ENCODE results near the gene SHF.

Gene SHF

DNA sequence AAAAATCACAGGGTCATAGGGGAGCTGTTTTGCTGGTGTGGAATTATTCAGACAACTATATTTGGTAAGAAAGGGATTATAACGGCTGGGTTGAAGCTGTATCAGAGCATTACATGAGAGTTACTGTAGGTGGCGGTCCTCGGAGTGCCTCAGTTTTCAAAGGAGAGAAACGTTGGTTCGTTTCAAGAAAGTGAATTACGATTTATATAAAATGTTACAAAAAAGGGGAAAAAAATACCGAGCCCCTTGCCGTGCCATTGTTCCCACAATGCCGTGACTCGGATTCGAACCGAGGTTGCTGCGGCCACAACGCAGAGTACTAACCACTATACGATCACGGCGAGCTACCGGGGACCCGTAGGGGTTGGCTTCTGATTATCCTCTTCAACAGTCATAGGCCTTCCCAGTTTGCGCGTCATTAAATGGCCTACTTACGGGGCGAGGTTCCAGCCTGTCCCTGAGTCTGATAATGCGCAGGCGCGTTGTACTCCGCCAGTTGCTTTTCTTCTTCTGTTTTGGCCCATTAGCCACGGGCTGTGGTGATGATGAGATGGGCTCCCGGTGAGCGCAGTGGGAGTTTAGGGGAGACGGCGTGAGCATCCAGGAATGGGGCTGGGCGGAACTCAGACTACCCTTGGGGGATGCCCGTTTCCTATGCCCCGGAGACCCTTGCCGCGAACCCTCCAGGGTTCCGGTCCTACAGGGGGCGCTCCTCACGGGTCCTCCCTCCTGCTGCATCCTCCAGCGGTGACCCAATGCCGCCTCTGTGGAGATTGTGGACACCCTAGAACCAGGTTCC lies 10.8 kb upstream of the SHF start:
- peak; percentile 98 for DNase-seq

DNA sequence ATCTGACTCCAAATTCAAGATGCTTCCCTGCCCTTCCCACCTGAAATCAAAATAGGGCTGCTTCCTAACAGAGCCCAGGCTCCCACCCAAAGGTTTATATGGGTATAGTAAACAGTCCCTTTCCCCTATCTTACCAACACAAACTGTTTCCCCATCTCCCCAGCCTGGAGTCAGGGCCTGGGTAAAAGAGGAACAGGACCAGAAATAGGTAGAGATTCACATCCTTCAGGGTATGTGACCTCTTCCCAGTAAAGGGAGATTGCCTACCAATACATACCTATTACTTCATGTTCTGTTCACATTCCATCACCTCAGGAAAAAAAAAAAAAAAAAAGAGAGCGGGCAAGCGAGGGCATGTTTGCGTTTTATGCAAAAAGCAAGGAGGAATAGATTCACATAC lies 9.7 kb upstream of the SHF start:
- no peak for DNase-seq

DNA sequence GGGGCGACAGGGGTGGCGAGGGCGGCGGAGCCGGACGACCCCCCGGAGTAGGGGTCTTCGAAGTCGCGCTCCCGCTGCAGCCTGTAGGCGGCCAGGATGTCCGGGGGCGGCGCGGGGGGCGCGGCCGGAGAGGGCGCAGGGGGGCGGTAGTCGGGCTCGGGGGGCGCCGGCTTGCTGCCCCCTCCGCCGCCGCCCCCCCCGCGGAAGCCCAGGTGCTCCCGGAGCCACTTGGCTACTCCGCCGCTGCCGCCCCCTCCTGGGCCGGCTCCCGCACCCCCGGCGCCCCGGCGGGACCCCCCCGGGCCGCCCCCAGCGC lies 230 bp downstream of the SHF start:
- DNase-seq, result no peak

DNA sequence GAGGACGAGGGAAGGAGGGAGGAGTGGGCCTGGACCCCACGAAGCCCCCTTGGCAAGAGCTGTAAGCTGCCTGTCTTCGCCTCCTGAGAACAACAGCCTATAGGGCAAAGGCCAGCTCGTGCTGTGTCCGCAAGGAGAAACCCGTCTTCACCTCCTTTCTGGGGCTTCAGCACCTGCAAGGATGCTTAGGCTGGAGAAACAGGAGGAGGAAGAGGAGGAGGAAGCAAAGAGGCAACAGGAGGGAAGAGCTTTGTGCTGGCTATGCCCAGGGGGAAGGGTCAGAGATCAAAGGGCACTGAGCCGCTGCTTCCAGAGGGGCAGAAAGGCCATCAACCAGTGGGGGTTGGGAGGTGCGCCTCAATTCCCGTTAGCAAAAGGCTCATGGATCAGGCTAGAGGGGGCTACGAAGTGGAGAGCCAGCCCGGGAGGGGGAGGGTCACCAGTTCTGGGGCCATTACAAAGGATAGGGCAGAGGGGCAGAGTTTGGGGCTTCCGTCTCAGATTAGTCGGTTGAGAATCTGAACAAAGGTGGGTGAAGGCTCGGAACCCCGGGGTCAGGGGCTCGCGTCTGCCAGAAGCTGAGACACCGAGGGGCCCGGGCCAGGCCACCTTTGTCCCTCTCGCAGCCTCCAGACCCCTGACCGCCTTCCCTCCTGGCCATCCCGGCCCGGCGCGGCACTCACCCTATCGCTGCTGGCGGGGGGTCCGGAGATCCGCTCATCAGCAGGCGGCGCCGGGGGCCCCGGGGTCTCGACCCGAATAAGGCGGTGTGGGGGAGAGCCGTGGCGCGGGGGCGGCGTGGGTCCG lies 792 bp downstream of the SHF start:
- no peak for DNase-seq

DNA sequence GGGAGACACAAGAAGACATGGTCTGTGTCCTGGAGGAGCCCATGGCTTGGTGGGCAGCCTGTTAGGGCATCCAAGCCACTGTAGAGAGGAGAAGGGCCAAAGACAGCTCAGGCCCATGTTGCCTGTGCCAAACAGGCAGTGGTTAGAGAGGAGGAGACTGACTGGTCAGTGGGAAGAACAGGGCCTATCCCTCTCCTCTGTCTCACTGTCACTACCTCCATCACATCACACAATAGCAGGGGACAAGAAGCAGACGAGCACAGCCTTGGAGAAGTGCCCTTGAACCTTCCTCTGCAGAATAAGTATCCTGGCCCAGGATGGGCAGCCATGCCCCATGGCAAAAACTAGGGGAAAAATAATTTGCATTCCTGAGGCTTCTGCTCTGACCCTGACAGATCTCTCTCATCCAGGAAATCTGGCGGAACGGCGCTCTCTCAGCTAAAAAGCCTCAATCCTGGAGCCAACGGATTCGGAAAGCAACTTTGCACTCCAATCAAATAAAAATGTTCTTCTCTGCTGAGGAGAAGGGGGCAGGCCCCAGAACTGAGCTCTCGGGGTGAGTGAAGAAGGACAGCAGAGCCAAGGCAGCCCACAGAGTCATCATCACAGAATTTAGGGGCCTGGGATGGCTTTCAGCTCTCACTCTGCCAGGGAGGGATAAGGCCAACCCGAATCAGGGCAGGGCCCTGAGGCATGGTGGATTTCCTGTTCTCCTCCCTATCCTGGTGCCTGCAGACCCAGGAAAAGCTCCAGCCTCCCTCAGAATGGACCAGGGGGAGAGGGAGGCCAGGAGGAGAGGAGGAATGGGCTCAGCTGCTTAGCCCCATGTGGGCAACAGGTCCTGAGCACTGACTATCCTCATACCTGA lies 1.6 kb downstream of the SHF start:
- DNase-seq, result no peak

DNA sequence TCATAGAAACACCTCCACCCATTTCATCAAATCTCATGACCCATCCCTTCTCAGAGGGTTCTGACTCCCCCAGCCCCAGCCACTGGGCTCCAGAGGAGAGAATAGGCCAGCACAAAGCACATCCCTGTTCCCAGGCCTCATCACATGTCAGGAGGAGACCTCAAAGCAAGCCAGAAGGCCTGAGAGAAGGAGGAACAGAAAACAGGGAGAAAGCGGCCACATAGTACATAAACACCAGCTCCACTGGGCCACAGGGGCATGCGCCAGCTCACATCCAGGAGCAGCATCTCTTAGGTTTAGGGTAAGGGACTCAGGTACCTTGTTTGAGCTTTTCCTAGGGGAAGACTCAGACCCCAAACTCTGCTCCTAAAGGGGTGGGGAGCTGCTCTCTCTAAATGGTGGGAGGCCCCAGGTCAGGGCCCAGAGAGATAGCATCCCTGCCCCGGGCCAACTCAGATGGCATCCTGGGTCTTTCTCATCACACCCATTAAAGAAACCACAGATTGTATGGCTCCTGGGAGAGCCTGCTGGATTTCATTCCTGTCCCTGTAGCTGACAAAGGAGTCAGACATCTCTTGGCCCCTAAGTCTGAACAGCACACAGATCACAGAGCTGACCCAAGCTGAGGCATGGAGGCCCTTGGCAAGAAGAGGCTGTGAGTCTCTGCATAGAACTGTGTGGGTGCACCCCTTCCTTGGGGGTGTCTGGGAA lies 2.5 kb downstream of the SHF start:
- no peak for DNase-seq

DNA sequence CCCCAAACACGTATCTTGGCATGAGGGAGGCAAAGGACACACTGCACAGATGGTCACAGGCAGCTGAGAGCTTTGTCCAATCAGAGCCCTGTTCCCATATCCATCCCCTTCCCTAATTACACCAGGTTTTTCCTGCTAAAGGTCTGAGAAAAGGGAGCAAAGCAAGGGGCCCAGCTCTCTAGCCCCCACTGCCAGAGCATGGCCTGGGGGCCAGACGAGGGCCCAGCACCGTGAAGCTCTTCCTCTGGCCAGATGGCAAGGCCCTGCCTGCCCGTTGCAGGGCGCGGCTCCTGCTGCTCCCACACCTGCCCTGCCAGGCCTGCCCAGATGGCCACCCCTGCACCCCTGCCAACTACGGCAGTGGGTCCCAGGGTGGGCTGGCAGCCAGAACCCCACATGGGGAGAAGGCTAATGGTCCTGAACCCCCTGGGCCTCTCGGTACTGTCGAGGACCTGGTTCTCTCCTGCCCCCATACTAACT lies 3.2 kb downstream of the SHF start:
- no peak for DNase-seq

DNA sequence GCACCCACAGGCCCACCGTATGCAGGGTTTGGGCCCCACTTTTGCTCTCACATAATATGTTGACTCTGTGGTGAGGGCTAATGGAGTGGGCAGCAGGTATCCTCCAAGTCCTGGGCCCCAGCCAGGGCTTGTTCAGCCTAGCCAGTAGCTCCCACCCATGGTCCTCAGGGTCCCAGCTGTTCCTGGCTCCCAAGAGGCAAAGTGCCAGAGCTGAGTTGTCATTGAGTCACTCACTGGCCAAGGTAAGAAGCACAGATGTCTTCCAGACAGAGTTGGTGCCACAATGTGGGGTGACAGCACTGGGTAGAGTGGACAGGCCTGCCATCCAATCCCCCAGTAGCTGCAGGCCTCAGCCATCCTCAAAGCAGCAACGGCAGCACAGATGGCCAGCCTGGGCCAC lies 4.3 kb downstream of the SHF start:
- DNase-seq, result no peak

DNA sequence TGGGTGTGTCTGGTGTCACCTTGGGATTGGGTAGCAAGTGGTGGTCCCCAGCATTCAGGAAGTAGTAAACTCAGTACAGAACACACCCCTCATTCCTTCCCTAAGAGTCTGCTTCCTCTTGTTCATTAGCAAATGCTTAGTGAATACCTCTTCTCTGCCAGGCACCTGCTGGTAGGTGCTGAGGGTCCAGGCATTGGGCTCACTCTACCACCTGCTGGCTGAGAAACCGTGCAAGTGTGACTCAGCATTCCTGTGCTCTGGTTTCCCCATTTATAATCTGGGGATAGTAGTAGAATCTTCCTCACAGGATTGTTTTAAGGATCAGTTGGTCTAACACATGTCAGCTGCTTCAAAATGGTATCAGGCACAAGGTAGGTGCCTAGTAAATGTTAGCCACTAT lies 4.8 kb downstream of the SHF start:
- DNase-seq, result no peak

DNA sequence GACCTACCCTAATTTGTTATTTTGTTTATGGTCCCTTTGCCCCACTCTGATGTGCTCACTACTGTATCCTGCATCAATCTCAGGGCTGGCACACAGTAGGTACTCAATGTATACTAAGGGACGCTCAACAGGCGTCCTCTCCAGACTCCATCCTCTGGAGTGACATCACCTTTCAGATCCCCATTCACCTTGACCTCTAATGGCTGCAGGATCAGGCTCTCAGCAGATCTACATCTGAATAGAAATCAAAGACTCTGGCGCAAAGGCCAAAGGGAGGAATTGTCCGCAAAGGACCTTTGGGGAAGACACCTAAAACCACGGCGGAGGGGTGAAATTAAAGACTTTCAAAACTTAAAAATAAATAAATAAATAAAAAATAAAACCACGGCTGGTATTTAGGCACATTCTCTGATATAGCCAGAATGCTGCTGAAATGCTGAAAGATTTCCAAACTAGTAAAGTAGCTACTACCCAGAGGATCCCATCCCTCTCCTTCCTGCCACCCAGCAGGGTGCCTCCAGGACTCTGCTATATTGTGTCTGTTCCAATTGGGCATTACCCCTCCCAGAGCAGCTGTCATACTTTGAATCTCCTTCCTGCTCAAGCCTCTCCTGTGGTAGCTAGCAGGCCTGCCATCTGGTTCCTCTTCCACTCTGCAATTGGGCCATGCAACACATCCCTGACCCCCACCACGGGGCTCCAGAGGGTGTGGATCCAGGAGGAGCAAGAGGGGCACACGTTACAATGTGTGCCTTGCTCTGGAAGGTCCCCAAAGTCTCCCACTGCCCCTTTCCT lies 6.1 kb downstream of the SHF start:
- no peak for DNase-seq

DNA sequence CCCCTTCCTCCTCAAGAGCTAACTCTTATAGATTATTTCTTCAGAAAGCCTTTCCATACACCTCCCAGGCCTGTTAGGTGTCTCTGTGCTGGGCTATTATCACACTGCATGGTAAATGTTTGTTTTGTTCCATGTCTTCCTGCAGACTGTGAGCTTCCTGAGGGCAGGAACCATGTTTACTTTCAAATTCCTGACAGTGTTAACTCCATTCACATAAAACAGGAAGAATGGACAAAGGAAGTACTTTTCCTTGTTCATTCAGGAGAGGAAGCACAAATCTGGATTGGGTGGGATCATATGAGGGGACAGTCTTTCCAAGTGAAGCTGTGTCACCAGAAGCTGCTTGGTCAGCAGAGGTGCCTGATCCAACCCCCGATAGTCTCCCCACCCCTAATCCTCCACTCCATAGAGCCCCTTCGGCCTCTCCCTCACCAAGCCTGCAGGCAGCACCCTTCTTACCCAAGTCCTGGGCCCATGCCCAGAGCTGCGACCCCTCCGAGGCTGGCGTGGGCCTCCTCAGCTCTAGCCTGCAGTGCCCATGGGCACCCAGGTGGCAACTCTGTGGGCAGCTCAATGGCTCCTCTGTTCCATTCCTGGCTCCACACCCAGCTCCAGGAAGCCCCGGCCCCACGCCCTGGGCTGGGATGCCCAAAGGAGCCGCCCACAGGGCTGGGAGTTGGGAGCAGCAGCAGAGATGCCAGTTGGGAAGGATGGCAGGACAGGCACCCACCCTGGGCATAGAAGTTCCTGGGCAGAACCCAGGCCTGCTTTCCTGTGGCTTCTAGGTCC lies 6.9 kb downstream of the SHF start:
- no peak for DNase-seq

DNA sequence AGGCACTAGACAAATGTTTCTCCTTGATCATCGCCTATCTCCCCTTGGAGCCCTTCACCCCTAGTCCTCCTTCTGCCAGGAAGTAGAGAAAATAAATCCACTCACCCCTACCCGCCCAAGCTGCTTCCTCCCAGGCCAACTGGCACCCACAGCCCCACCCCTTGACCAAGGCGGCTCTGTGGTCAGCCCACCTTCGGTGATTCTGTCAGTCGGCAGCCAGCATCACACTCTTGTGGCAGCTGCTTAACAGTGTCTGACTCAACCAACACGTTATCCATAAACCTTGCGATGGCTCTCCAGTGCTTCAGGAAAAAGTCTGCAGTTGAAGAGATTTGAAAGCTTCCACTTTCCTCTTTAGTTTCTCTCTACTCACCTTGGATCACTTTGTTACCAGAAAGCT lies 7.6 kb downstream of the SHF start:
- DNase-seq, result peak; percentile 23

DNA sequence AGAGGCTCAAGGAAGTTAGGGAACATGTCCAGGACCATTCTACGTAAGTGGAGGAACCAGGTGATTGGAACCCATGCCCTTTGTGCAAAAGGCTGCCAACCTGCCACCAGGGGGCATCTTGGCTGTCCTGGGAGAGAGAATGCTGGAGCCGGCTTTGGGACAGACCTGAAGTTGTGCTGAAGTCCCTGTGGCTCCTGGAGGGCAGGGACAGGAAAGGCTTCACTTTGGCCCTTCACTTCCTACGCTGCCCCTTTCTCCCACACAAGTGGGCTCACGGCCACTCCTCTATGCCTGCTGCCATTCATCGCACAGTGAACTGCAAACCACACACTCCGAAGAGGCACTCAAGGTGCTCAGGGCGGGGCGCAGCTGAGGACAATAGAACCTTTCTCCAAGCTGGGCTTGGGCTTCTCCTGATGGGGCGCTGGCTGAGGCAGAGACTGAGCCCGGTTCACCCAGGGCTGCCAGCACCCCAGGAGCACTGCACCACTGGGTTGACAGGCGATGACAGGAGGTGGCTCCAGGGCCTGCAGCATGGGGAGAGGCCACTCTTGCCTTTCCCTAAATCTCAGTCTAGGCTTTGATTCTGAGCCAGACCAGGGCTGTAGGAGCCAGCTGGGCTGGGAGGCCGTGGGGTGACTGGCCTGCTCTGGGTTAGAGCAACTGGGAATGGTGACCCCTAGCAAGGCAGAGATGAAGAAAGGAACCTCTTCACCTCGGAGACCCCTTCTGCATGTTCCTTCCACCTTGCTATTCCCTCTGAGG lies 8.4 kb downstream of the SHF start:
- peak; percentile 62 for DNase-seq

DNA sequence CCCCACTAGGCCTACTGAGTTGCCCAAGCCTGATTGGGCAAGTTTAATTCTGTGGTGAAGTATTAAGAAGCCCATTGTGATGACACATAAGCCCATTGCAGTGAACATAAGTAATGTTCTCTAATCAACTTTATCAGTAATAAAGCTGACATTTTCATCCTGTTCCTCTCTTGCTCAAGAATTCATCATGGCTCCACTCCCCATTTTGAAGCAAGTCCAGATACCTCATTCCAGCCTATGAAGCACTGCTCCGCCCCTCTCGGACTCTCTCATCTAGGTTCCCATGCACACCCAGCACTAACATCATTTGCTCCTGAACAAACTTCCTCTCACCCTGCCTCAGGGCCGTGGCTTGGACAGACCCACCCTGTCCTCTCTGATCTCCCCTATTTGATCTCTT lies 10.5 kb downstream of the SHF start:
- no peak for DNase-seq

DNA sequence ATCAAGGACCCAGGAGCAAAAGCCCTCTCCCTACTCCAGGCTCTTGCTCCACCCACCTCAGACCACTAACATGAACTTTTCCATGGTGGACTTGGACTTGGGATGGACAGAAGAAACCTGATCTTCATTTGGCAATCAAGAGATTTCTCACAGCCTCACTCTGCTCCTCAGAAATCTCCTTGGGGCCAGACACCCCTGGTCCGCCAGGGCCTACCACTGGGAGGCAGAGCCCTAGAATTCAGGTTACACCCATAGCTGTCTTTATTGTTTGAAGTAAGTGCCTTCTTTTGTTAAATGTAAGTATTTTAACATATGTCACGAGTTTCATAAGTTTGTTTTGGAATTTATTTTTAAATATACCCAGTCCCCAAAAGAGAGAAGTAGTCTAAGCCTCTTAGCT lies 13.2 kb downstream of the SHF start:
- DNase-seq, result no peak

DNA sequence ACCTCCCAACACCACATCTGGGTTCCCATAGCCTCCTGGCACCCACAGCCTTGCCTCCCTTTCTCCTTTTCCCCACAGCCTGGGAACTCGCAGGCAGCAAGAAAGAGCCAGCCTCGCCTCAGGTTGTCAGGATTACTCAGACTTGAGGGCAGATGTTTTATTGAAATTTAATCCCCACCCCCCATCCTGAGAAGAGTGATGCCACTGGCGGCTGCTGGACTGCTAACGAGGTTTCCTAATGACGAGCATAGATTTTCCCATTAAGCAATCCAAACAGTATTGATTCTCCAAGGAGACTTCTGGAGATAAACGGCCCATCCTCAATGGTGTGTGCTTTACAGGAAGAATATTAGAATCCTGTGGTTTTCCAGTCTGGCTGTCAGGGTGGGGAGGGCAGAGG lies 13.7 kb downstream of the SHF start:
- DNase-seq, result no peak

DNA sequence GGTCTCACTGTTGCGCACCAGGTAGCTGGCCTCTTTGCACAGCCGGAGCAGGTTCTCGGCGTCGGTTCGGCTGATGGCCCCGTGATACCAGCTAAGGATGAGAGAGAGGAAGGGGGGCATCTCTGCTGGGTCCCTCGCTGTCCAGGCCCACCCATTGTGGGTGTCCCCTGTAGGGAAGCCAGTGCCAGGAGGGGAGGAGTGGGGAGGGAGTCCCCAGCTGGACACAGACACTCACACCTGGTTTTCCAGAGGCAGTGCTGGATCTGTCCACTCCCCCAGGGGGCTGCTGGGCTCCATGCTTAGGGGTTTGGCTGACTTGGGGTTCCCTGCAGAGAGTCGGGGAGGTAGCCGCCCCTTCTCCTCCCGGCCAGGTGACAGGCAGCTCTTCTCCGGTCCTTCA lies 15.9 kb downstream of the SHF start:
- no peak for DNase-seq

DNA sequence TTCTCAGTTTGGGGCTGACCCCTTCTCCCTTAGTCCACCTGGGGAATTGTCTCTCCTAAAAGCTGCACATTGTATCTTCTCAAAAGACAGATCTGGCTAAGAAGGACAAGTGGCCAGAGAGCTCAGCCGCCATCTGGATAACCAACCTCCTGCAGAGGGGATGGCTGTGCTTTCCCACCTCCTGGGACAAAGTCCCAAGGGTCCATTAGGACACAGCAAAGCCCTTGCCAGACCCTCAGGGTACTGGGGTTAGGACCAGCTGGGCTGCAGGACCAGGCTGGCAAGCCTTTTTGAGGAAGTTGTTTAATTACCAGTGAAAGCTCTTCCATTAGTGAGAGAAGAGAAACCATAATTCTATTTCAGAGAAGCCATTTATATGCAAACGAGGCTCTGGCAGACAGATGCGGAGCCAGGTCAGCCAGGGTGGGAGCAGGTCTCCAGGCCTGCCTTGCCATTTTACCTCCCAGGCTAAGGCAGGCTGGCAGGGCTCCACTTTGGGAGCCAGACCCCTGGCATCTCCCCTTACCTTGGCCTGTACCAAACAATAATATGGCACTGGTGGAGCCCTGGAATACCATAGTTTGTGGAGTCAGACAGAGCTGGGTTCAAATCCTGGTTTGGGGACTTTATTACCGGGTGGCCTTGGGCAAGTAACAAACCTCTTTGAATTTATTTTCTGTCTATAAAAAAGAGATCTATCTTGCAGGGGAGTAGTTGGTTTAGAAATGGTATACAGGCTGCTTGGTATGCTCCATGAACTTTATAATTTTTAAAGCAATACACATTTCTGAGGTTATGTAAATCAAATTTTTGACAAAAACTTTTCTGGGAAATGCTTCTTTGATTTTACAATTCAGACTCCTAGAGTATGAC lies 17.9 kb downstream of the SHF start:
- DNase-seq, result no peak
